GM12801 (cell line): ENCODE measurements around the gene COX17.

Experiments used
- CTCF ChIP-seq: IDR thresholded peaks from one replicate; pipeline ENCODE4 v1.5.1; 2011; ENCODE audit warnings: control low read depth; ENCODE audit not compliant: insufficient read length; ENCODE audit errors: extremely low read depth

COX17 gene

DNA sequence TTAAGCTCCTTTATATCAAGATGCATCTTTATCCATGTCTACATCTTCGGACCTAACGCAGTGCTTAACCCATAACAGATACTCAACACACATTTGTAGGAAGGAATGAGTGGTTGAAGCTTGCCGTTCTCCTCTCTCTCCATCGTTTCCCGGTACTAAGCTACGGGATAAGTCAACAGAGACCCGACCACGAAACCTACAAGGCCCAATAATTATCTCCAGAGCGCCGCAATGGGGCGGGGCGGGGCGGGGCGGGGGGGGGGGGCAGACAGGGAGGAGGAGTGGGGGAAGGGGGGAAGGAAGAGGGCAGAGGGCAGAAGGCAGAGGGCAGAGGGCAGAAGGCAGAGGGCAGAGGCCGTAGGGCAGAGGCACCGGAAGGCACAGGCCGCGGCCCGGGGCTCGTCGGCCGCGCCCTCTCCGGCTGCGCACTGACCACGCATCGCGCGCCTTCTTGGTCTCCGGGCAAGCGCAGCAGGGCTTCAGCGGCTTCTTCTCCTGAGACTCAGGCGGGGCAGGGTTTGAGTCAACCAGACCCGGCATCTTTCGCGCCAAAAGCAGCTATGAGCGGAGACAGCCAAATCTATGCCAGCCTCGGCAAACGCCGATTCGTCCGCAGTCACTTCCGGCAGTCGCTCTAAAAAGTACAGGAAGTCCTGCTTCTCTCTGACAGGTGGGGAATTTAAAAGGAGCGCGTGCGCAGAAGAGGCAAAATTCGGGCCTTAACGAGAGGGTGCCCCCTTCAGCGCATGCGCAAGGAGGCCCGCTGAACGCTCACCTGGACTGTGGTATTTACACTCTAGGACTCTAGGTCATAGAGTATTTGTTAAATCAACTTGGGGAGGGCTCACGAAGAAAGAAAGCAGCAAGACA lies at the start of gene COX17:
Gene COX17 (minus strand): TSS at position 636 of the 870 bp plus-strand sequence. CDS start 96 bp downstream, at position 540.
- TF ChIP-seq CTCF = no peak

- TF ChIP-seq CTCF = no peak
Observed at GRCh38 chr3:119726909-119727308, 49.7 kb upstream of the COX17 start.

GRCh38 chr3:119723022-119723421 lies 45.8 kb upstream of the COX17 start:
- no peak for TF ChIP-seq CTCF

GRCh38 chr3:119717520-119717919 lies 40.3 kb upstream of the COX17 start:
- TF ChIP-seq CTCF = no peak

DNA sequence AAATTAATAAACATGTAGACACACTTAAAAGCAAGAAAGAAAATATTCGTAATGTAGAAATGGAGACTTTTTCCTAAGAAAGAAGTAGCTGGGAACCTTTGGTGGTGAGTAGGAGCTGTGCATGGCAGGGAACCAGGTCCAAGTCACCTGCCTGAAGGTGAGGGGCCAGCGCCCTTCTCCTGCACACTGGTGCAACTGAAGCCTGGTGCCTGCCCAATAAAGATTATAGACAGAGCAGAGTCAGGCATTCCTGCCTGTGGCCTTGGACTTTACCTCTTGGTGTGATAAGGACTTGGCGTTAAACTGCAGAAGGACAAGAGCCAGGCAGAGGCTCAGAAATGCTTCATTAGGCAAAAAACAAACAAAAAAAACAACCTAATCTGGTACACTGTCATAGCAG lies 39.8 kb upstream of the COX17 start:
- no peak for TF ChIP-seq CTCF

- no peak for TF ChIP-seq CTCF
Observed at GRCh38 chr3:119715105-119715504, 37.9 kb upstream of the COX17 start.

- no peak for TF ChIP-seq CTCF
Observed at GRCh38 chr3:119703820-119704531, 26.8 kb upstream of the COX17 start.
